Heart left ventricle (tissue), 13 donors: ENCODE measurements around the gene PRR7.

Source experiments
- POLR2A ChIP-seq, 2 donors: fragments of 450-650 bp; IDR thresholded peaks; one replicate each; pipeline ENCODE4 v1.6.1; 2017; ENCODE audit warnings: antibody characterized with exemption in 2 of 2, mild to moderate bottlenecking in 2 of 2, moderate library complexity in 2 of 2
- TF ChIP-seq, protein P1 (sequence below), 12 donors: fragments of 200-600 bp; sonication (generic) in 4 of 12; IDR thresholded peaks; one replicate each; pipeline versions ENCODE4 v1.5.0 to v1.8.0; 2018 to 2022; ENCODE audit warnings: antibody characterized with exemption in 12 of 12, mild to moderate bottlenecking in 5 of 12
- donor health status: ischemic (EF 13 %, LVEDD 7.1; RV severe dilation, severe dysfunction).
- donor health status: DM: no; HTN: yes; CAD: no.
- donor health status: DM: no; HTN: no; CAD: no.
- donor health status: ischemic (EF 25% LVEDD 6.9; RV normal size, moderate dysfunction).
- donor health status: ischemic (EF 25% LVEDD 5.7; RV mildly dilated, moderate dysfunction).
- donor health status: ischemic (EF 35%, LVEDD 5.7; RV mildly dilated, moderate dysfunction).
- donor health status: nonischemic (EF 11% LVEDD 7.7; RV severe dilation, severe dysfunction).
- donor health status: DM: yes; HTN: yes; CAD: no.
- donor health status: PGD.
- donor health status: ischemic (EF 29% LVEDD 5.4; RV normal size, mild dysfunction).
- donor health status: nonischemic (EF 23%, LVEDD 6.1; RV moderate dilation, normal function).

DNA sequence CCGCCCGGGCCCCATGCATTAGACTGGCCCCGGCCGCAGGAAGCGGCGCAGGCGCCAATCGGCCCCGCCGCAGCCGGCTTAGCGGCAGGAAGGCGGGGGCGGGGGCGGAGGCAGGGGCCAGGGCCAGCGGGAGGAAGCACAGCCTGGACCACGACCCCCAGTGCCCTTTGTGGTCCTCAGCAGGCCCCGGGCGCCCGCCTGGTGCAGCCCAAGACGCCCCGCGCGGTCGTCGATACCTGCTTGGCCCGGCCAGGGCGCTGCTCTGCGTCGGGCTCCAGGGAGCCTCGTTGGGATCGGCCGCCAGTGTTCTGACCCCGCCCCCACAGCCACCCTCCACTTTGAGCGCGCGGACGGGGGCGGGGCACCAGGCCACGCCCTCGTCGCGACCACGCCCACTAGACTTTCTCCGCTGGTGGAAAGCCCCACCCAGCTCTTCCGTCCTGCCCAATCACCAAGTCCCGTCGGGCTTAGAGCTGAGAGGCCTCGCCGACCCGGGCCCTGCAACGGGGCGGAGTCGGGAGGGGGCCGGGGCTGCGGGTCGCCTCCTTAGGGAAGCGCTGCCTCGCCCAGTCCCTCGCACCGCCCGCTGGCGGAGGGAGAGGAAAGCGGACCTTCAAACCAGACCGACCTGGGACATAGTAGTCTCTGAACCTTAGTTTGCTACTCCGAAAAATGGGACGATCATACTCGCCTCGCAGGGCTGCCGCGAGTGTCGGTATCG is 50.8 kb downstream of the PRR7 start, which contains the start of gene PDLIM7:
- TF ChIP-seq, protein P1, sequence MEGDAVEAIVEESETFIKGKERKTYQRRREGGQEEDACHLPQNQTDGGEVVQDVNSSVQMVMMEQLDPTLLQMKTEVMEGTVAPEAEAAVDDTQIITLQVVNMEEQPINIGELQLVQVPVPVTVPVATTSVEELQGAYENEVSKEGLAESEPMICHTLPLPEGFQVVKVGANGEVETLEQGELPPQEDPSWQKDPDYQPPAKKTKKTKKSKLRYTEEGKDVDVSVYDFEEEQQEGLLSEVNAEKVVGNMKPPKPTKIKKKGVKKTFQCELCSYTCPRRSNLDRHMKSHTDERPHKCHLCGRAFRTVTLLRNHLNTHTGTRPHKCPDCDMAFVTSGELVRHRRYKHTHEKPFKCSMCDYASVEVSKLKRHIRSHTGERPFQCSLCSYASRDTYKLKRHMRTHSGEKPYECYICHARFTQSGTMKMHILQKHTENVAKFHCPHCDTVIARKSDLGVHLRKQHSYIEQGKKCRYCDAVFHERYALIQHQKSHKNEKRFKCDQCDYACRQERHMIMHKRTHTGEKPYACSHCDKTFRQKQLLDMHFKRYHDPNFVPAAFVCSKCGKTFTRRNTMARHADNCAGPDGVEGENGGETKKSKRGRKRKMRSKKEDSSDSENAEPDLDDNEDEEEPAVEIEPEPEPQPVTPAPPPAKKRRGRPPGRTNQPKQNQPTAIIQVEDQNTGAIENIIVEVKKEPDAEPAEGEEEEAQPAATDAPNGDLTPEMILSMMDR (IDR thresholded peaks at IDR 0.05) = peak in 5 of 12 donors; percentile 14 to 39 (median 17)
- TF ChIP-seq POLR2A (IDR thresholded peaks at IDR 0.05) = peak; percentile 77 to 98
